ENCODE data around the gene KCNAB1.

The KCNAB1 gene

GRCh38 chr3:156304406-156304805 lies 184.0 kb downstream of the KCNAB1 start:
- TF ChIP-seq TAF1 (IDR thresholded peaks at IDR 0.05; ENCODE audit: borderline replicate concordance, insufficient read depth, low read length) (no peak), REST (IDR thresholded peaks at IDR 0.05; ENCODE audit: insufficient read depth in 1 of 2, low read depth in 2 of 2, low read length in 2 of 2) (no peak), SIN3A (IDR thresholded peaks at IDR 0.05; ENCODE audit: borderline replicate concordance, insufficient read depth, low read length) (no peak), FOXP2 (optimal IDR thresholded peaks at IDR 0.05; ENCODE audit: borderline replicate concordance, extremely low read depth, extremely low read length, insufficient read depth) (no peak), POLR2AphosphoS5 (IDR thresholded peaks at IDR 0.05; ENCODE audit: low read depth, low read length) (no peak)

- TF ChIP-seq TAF1 (IDR thresholded peaks at IDR 0.05; ENCODE audit: borderline replicate concordance, insufficient read depth, low read length) (no peak), FOXP2 (optimal IDR thresholded peaks at IDR 0.05; ENCODE audit: borderline replicate concordance, extremely low read depth, extremely low read length, insufficient read depth) (no peak), SIN3A (IDR thresholded peaks at IDR 0.05; ENCODE audit: borderline replicate concordance, insufficient read depth, low read length) (no peak), REST (IDR thresholded peaks at IDR 0.05; ENCODE audit: insufficient read depth in 1 of 2, low read depth in 2 of 2, low read length in 2 of 2) (no peak), POLR2AphosphoS5 (IDR thresholded peaks at IDR 0.05; ENCODE audit: low read depth, low read length) (no peak)
These were observed 185.3 kb downstream of the KCNAB1 start for GRCh38 chr3:156305672-156306071.

- TF ChIP-seq SIN3A (IDR thresholded peaks at IDR 0.05; ENCODE audit: borderline replicate concordance, insufficient read depth, low read length) = no peak
- no peak for TF ChIP-seq TAF1 (IDR thresholded peaks at IDR 0.05; ENCODE audit: borderline replicate concordance, insufficient read depth, low read length)
- TF ChIP-seq REST (IDR thresholded peaks at IDR 0.05; ENCODE audit: insufficient read depth in 1 of 2, low read depth in 2 of 2, low read length in 2 of 2) = no peak
- TF ChIP-seq FOXP2 (optimal IDR thresholded peaks at IDR 0.05; ENCODE audit: borderline replicate concordance, extremely low read depth, extremely low read length, insufficient read depth) = no peak
- TF ChIP-seq POLR2AphosphoS5 (IDR thresholded peaks at IDR 0.05; ENCODE audit: low read depth, low read length) = no peak
These were observed 187.3 kb downstream of the KCNAB1 start for GRCh38 chr3:156307704-156308103.

- no peak for TF ChIP-seq SIN3A (IDR thresholded peaks at IDR 0.05; ENCODE audit: borderline replicate concordance, insufficient read depth, low read length)
- no peak for TF ChIP-seq POLR2AphosphoS5 (IDR thresholded peaks at IDR 0.05; ENCODE audit: low read depth, low read length)
- no peak for TF ChIP-seq TAF1 (IDR thresholded peaks at IDR 0.05; ENCODE audit: borderline replicate concordance, insufficient read depth, low read length)
- no peak for TF ChIP-seq FOXP2 (optimal IDR thresholded peaks at IDR 0.05; ENCODE audit: borderline replicate concordance, extremely low read depth, extremely low read length, insufficient read depth)
- no peak for TF ChIP-seq REST (IDR thresholded peaks at IDR 0.05; ENCODE audit: insufficient read depth in 1 of 2, low read depth in 2 of 2, low read length in 2 of 2)
These were observed 191.1 kb downstream of the KCNAB1 start for GRCh38 chr3:156311431-156311830.

GRCh38 chr3:156311930-156312329 lies 191.6 kb downstream of the KCNAB1 start:
- TF ChIP-seq TAF1 (IDR thresholded peaks at IDR 0.05; ENCODE audit: borderline replicate concordance, insufficient read depth, low read length) = no peak
- no peak for TF ChIP-seq SIN3A (IDR thresholded peaks at IDR 0.05; ENCODE audit: borderline replicate concordance, insufficient read depth, low read length)
- no peak for TF ChIP-seq FOXP2 (optimal IDR thresholded peaks at IDR 0.05; ENCODE audit: borderline replicate concordance, extremely low read depth, extremely low read length, insufficient read depth)
- TF ChIP-seq REST (IDR thresholded peaks at IDR 0.05; ENCODE audit: insufficient read depth in 1 of 2, low read depth in 2 of 2, low read length in 2 of 2) = no peak
- no peak for TF ChIP-seq POLR2AphosphoS5 (IDR thresholded peaks at IDR 0.05; ENCODE audit: low read depth, low read length)

Data from PFSK-1 (cell line).